Tibial nerve (tissue), 3 donors: ENCODE results near the gene IMPA2.

ENCODE experiments used
- POLR2A ChIP-seq, 2 donors: fragments of 450-650 bp; IDR thresholded peaks; one replicate each; pipeline ENCODE4 v1.6.1; 2017; ENCODE audit warnings: antibody characterized with exemption in 2 of 2, mild to moderate bottlenecking in 2 of 2, moderate library complexity in 2 of 2
- TF ChIP-seq, protein P1 (sequence below), 5 experiments: fragments of 200-600 bp in 3 of 5; fragments of 450-650 bp in 2 of 5; sonication (generic) in 3 of 5; IDR thresholded peaks; one replicate each; pipeline ENCODE4 v1.5.1; 2016 to 2019; ENCODE audit warnings: antibody characterized with exemption in 5 of 5, mild to moderate bottlenecking in 3 of 5, moderate library complexity in 2 of 5

DNA sequence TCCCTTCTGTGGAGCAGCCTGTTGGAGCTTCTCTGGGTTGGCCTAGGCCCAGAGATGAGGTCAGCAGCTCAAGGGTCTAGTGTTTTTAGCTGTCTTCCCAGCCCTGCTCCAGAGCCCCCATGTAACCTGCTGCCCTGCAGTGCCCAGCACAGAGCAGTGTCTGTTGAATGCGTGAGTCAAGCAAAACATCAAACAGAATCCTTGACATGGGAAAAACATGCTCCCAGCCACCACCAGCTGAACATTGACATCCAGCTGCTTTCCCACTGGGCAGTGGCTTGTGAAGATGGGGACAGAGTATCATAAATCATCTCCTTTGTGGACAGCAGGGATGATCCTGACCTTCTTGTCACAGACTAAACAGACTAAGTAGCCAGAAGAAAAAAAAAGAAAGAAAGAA is 22.6 kb downstream of the IMPA2 start:
- TF ChIP-seq POLR2A (IDR thresholded peaks at IDR 0.05), result no peak
- TF ChIP-seq, protein P1, sequence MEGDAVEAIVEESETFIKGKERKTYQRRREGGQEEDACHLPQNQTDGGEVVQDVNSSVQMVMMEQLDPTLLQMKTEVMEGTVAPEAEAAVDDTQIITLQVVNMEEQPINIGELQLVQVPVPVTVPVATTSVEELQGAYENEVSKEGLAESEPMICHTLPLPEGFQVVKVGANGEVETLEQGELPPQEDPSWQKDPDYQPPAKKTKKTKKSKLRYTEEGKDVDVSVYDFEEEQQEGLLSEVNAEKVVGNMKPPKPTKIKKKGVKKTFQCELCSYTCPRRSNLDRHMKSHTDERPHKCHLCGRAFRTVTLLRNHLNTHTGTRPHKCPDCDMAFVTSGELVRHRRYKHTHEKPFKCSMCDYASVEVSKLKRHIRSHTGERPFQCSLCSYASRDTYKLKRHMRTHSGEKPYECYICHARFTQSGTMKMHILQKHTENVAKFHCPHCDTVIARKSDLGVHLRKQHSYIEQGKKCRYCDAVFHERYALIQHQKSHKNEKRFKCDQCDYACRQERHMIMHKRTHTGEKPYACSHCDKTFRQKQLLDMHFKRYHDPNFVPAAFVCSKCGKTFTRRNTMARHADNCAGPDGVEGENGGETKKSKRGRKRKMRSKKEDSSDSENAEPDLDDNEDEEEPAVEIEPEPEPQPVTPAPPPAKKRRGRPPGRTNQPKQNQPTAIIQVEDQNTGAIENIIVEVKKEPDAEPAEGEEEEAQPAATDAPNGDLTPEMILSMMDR (IDR thresholded peaks at IDR 0.05), result no peak
